GM12878 (cell line): ENCODE data around the gene PAXX. TPM values are rescaled to one million over a fixed set of nuclear protein-coding genes. Genes with fewer than 3 reads are reported as not detected.
A peak's percentile ranks its signal among the peaks of the same experiment; 100 is the strongest.

Source experiments
- ATAC-seq: fragments of 200-7000 bp; cut with Tn5 transposase; 3 replicates; pipeline ENCODE4 v1.9.1; 2020; ENCODE audit warnings: mild to moderate bottlenecking, moderate library complexity
- BruUV-seq: library from RNA; stranded (reverse); fragments of 400-500 nt; replicated peaks from 2 replicates; lab custom pipeline; 2021; lab: Mats Ljungman, UMichigan
- CTCF ChIA-PET: fragments of 300-600 bp; sonication (Branson Sonifier 250); formaldehyde crosslinking; extraction: SDS; loops from one replicate; lab custom pipeline; 2021; ENCODE audit warnings: inconsistent platforms; lab: Yijun Ruan, JAX
- POLR2A ChIA-PET: fragments of 350-600 bp; formaldehyde crosslinking; extraction: SDS; loops from one replicate; lab custom pipeline; 2021; ENCODE audit warnings: inconsistent platforms; lab: Charles Lee
- RAD21 ChIA-PET: fragments of 300-600 bp; sonication (Branson Sonifier 250); formaldehyde crosslinking; loops from one replicate; lab custom pipeline; 2023; ENCODE audit warnings: antibody characterized with exemption; ENCODE audit not compliant: unreplicated experiment; lab: Charles Lee
- SMC1A ChIA-PET: fragments of 300-600 bp; sonication (Branson Sonifier 250); formaldehyde crosslinking; loops from one replicate; lab custom pipeline; 2023; ENCODE audit not compliant: unreplicated experiment, uncharacterized antibody; lab: Charles Lee
- DNase-seq: peaks from one replicate; pipeline ENCODE4 v3.0.0-alpha.2; 2011; ENCODE audit warnings: low read depth, low spot score
- FAIRE-seq: peaks from 3 replicates; lab custom pipeline; 2011; peaks lifted over from hg19 to GRCh38; lab: Jason Lieb, UNC
- H2AFZ ChIP-seq: 2 replicates; pipeline ENCODE4 v1.6.0; 2011; ENCODE audit warnings: low read depth, low read length, control low read depth; ENCODE audit not compliant: control insufficient read depth
- H3K27ac ChIP-seq: 2 replicates; pipeline ENCODE4 v1.5.1; 2011; ENCODE audit warnings: control low read depth; ENCODE audit not compliant: control insufficient read depth, insufficient read depth
- H3K27me3 ChIP-seq, 2 experiments: replicated peaks in 1 of 2; 2 replicates each; pipeline versions ENCODE4 v1.6.0 to v1.6.1; 2011; ENCODE audit warnings: low read length in 1 of 2; ENCODE audit not compliant: control insufficient read depth in 2 of 2, insufficient read depth in 2 of 2
- H3K36me3 ChIP-seq, 2 experiments: 2 replicates each; pipeline ENCODE4 v1.5.1; 2011; ENCODE audit warnings: low read length in 1 of 2; ENCODE audit not compliant: control insufficient read depth in 2 of 2, insufficient read depth in 2 of 2
- H3K4me1 ChIP-seq: 2 replicates; pipeline ENCODE4 v1.6.1; 2011; ENCODE audit warnings: mild to moderate bottlenecking, low read length, moderate library complexity, mixed read lengths; ENCODE audit not compliant: control insufficient read depth, insufficient read depth
- H3K4me2 ChIP-seq: 2 replicates; pipeline ENCODE4 v1.6.0; 2011; ENCODE audit warnings: control low read depth; ENCODE audit not compliant: control insufficient read depth, insufficient read depth
- H3K4me3 ChIP-seq: fragments of 200-600 bp; sonication (generic); 2 replicates; pipeline ENCODE4 v1.5.1; 2016
- H3K79me2 ChIP-seq: 2 replicates; pipeline ENCODE4 v1.6.0; 2011; ENCODE audit warnings: low read length; ENCODE audit not compliant: control insufficient read depth, insufficient read depth
- H3K9ac ChIP-seq: 2 replicates; pipeline ENCODE4 v1.8.0; 2011; ENCODE audit warnings: low read length, control low read depth, mixed read lengths; ENCODE audit not compliant: control insufficient read depth, insufficient read depth
- H3K9me3 ChIP-seq: replicated peaks from 3 replicates; pipeline ENCODE4 v1.5.1; 2011; ENCODE audit warnings: mild to moderate bottlenecking, low read length; ENCODE audit not compliant: control insufficient read depth, insufficient read depth
- H4K20me1 ChIP-seq: 2 replicates; pipeline ENCODE4 v1.6.0; 2011; ENCODE audit not compliant: control insufficient read depth, insufficient read depth
- BHLHE40 ChIP-seq, 2 experiments: fragments of 450-650 bp in 1 of 2; IDR thresholded peaks; 2 replicates each; pipeline ENCODE4 v1.6.1; 2011 to 2017; ENCODE audit warnings: low read depth in 2 of 2, borderline replicate concordance in 1 of 2, improper control_type of control experiment in 1 of 2, low read length in 1 of 2, mild to moderate bottlenecking in 1 of 2
- DPF2 ChIP-seq: fragments of 450-650 bp; IDR thresholded peaks from 2 replicates; pipeline ENCODE4 v1.6.1; 2017; ENCODE audit warnings: mild to moderate bottlenecking
- ELK1 ChIP-seq: IDR thresholded peaks from 2 replicates; pipeline ENCODE4 v1.6.1; 2012; ENCODE audit warnings: low read depth, low read length, improper control_type of control experiment
- MYB ChIP-seq: fragments of 150-350 bp; IDR thresholded peaks from 2 replicates; pipeline ENCODE4 v1.6.1; 2014; ENCODE audit warnings: mild to moderate bottlenecking, low read depth, low read length, borderline replicate concordance
- NBN ChIP-seq: fragments of 450-650 bp; IDR thresholded peaks from 2 replicates; pipeline ENCODE4 v1.6.1; 2016
- NKRF ChIP-seq: fragments of 450-650 bp; conservative IDR thresholded peaks from 2 replicates; pipeline ENCODE4 v1.6.1; 2017; ENCODE audit warnings: mild to moderate bottlenecking, moderate library complexity
- NR2C2 ChIP-seq: IDR thresholded peaks from 2 replicates; pipeline ENCODE4 v1.6.1; 2011; ENCODE audit warnings: borderline replicate concordance, low read depth; ENCODE audit not compliant: control insufficient read depth, insufficient read length
- PAX5 ChIP-seq: IDR thresholded peaks from 2 replicates; pipeline ENCODE4 v1.6.1; 2011; ENCODE audit warnings: low read depth, low read length, borderline replicate concordance
- POLR2A ChIP-seq: IDR thresholded peaks from 2 replicates; pipeline ENCODE4 v1.6.1; 2011; ENCODE audit warnings: low read depth, mild to moderate bottlenecking, low read length
- RFX5 ChIP-seq: IDR thresholded peaks from 2 replicates; pipeline ENCODE4 v1.6.1; 2011; ENCODE audit warnings: low read depth, low read length, improper control_type of control experiment
- STAT3 ChIP-seq: IDR thresholded peaks from 2 replicates; pipeline ENCODE4 v1.6.1; 2011; ENCODE audit warnings: low read depth, low read length, improper control_type of control experiment
- TCF3 ChIP-seq: IDR thresholded peaks from 2 replicates; pipeline ENCODE4 v1.6.1; 2012; ENCODE audit warnings: low read depth, mild to moderate bottlenecking, low read length, borderline replicate concordance; ENCODE audit not compliant: insufficient read depth
- ZNF622 ChIP-seq: fragments of 450-650 bp; IDR thresholded peaks from 2 replicates; pipeline ENCODE4 v1.6.1; 2017; ENCODE audit warnings: mild to moderate bottlenecking, inconsistent platforms
- WGBS: methylation state at CpG from one replicate; pipeline ENCODE4 v1.1.6; 2016; ENCODE audit warnings: low lambda C conversion rate; ENCODE audit not compliant: insufficient replicate concordance, insufficient coverage; ENCODE audit errors: missing lambda C conversion rate; 5-methylcytosine and 5-hydroxymethylcytosine counted together
- in situ Hi-C: fragments of 300-500 bp; cut with MboI; formaldehyde crosslinking; loops from 9 replicates; pipeline ENCODE4 v1.14.3; 2018; ENCODE audit warnings: mixed read lengths
- intact Hi-C: fragments of 100-400 bp; cut with micrococcal nuclease; formaldehyde crosslinking; loops from one replicate; pipeline ENCODE4 v1.14.2; 2022; ENCODE audit not compliant: unreplicated experiment
- polyA plus RNA-seq, 11 experiments: library from polyadenylated mRNA; depleted of rRNA in 4 of 11; unstranded in 6 of 11; stranded (reverse) in 5 of 11; fragments of >200 nt; fragmentation: Nextera tagmentation in 4 of 11; fragmentation: Illumina TruSeq in 1 of 11; extraction: Ambion mirVana in 4 of 11; extraction: Trizol in 1 of 11; gene quantifications; 1 replicate in 1 of 11; 2 replicates in 10 of 11; pipeline versions ENCODE4 v1.2.1 to v1.2.3, GENCODE V29; 2011 to 2016; ENCODE audit warnings: inconsistent platforms in 2 of 11, missing spikeins in 2 of 11, low read depth in 1 of 11
- total RNA-seq, 4 experiments: library from RNA; depleted of rRNA in 3 of 4; stranded (reverse); fragments of >200 nt in 3 of 4; fragmentation: Illumina TruSeq in 1 of 4; extraction: Trizol in 1 of 4; gene quantifications; 2 replicates each; pipeline versions ENCODE4 v1.2.1 to v1.2.3, GENCODE V29; 2013 to 2021
- TF ChIP-seq, protein P1 (sequence below): IDR thresholded peaks from 2 replicates; pipeline ENCODE4 v1.6.1; 2012; ENCODE audit warnings: low read depth, low read length, improper control_type of control experiment

Gene PAXX
- total and polyA plus RNA-seq, 10 of the 15 experiments (the other 5 are each of a cell fraction or from before 2014, with no cell fraction given): 0.18 to 60.6 (median 29.5) TPM

- DNase-seq: no peak
- in situ Hi-C loops: no loop called here
- RAD21 ChIA-PET: no interaction called here
- H3K9ac ChIP-seq: no peak overlapping the region
- H4K20me1 ChIP-seq: no peaks in the 10 kb centered on the region
- CTCF ChIA-PET: no interaction called here
- TF ChIP-seq STAT3: no peak
- TF ChIP-seq PAX5: peak; percentile 64; the same call in 1 of the 2 replicates
- H3K79me2 ChIP-seq: no peaks in the 10 kb centered on the region
- WGBS: 29% methylated on average over 13 of the region's 13 CpGs
- H3K27ac ChIP-seq: no peak overlapping the region
- no TSS peak for BruUV-seq
- no peaks in the 10 kb centered on the region for H3K36me3 ChIP-seq
- H3K27me3 ChIP-seq: no peaks in the 10 kb centered on the region
- intact Hi-C loops: no loop called here
- H3K9me3 ChIP-seq: peaks cover 2% of the 10 kb centered on the region; the same call in 2 of the 3 replicates
- no peak overlapping the region for H3K4me2 ChIP-seq
- POLR2A ChIA-PET: no interaction called here
- no peak overlapping the region for H2AFZ ChIP-seq
- ATAC-seq: no peak
- SMC1A ChIA-PET: no interaction called here
- no peak overlapping the region for H3K4me3 ChIP-seq
- H3K4me1 ChIP-seq: no peaks in the 10 kb centered on the region
- FAIRE-seq: no peak
These were observed 15.6 kb downstream of the PAXX start for GRCh38 chr9:137007816-137008270.

DNA sequence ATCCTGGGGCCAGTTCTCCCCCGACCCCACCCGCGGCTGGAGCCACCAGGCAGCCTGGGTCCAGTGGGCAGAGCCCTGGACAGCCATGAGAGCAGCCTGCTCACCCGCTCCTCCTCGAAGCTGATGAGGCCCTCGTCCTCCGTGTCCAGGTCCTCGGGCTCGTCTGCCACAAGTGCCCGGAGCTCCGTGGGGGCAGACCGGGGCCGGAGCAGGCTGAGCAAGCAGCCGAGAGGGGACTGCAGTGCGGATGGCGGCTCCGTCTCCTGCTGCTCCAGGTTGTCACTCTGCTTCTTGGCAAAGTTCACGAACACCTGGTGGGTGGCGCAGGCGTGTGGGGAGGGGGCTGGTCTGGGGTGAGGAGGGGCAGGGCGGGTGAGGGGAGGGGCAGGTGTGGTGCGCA is 16.1 kb downstream of the PAXX start:
- intact Hi-C loops (no loop called here), in situ Hi-C loops (no loop called here)
- Histone ChIP-seq H3K27me3 (no peaks in the 10 kb centered on the region), H3K4me3 (no peak overlapping the region), H3K27ac (no peak overlapping the region), H4K20me1 (no peaks in the 10 kb centered on the region), H3K79me2 (no peaks in the 10 kb centered on the region), H3K9me3 (peaks cover 2% of the 10 kb centered on the region; the same call in 2 of the 3 replicates), H3K4me1 (no peaks in the 10 kb centered on the region), H3K4me2 (no peak overlapping the region), H2AFZ (no peak overlapping the region), H3K9ac (no peak overlapping the region), H3K36me3 (no peaks in the 10 kb centered on the region)
- 43% methylated on average over 16 of the region's 22 CpGs for WGBS
- ATAC-seq: no peak
- no TSS peak for BruUV-seq
- TF ChIP-seq RFX5 (no peak), NR2C2 (no peak), ZNF622 (no peak), MYB (no peak), TCF3 (no peak), ELK1 (no peak), POLR2A (no peak), DPF2 (no peak), BHLHE40 (IDR thresholded peaks at IDR 0.05; ENCODE audit: borderline replicate concordance in 1 of 2, low read depth in 2 of 2, low read length in 1 of 2) (no peak), NKRF (no peak), NBN (no peak)
- TF ChIP-seq, protein P1, sequence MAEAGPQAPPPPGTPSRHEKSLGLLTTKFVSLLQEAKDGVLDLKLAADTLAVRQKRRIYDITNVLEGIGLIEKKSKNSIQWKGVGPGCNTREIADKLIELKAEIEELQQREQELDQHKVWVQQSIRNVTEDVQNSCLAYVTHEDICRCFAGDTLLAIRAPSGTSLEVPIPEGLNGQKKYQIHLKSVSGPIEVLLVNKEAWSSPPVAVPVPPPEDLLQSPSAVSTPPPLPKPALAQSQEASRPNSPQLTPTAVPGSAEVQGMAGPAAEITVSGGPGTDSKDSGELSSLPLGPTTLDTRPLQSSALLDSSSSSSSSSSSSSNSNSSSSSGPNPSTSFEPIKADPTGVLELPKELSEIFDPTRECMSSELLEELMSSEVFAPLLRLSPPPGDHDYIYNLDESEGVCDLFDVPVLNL: no peak
- POLR2A ChIA-PET: no interaction called here
- SMC1A ChIA-PET: no interaction called here
- DNase-seq: no peak
- no peak for FAIRE-seq
- RAD21 ChIA-PET: no interaction called here
- CTCF ChIA-PET: no interaction called here
